Endothelial cell of umbilical vein (primary cell): ENCODE results near the gene CNTFR.

Source experiments
- EZH2 ChIP-seq: IDR thresholded peaks from 2 replicates; pipeline ENCODE4 v1.6.1; 2012; ENCODE audit warnings: borderline replicate concordance, low read depth, mild to moderate bottlenecking, moderate library complexity, low read length, inconsistent platforms; ENCODE audit not compliant: severe bottlenecking
- FOS ChIP-seq: IDR thresholded peaks from 2 replicates; pipeline ENCODE4 v1.6.1; 2011; ENCODE audit warnings: mild to moderate bottlenecking, low read length, moderate library complexity, borderline replicate concordance; ENCODE audit not compliant: insufficient read depth
- POLR2A ChIP-seq: IDR thresholded peaks from 2 replicates; pipeline ENCODE4 v1.6.1; 2012; ENCODE audit warnings: low read depth, mild to moderate bottlenecking, control low read depth, low read length
- POLR2AphosphoS5 ChIP-seq: IDR thresholded peaks from 2 replicates; pipeline ENCODE4 v1.6.1; 2012; ENCODE audit warnings: low read depth, mild to moderate bottlenecking, control low read depth, low read length, moderate library complexity; ENCODE audit not compliant: insufficient read depth
- TF ChIP-seq, protein P1 (sequence below), 2 donors: IDR thresholded peaks; 1 replicate in 1 of 2; 2 replicates in 1 of 2; pipeline ENCODE4 v1.5.1; 2011; ENCODE audit warnings: low read length in 2 of 2, mild to moderate bottlenecking in 2 of 2, moderate library complexity in 2 of 2, control low read depth in 1 of 2, inconsistent platforms in 1 of 2, low read depth in 1 of 2; ENCODE audit not compliant: insufficient read depth in 1 of 2; ENCODE audit errors: extremely low read depth in 1 of 2
- TF ChIP-seq, protein P2 (sequence below): IDR thresholded peaks from 2 replicates; pipeline ENCODE4 v1.6.1; 2011; ENCODE audit not compliant: insufficient read depth, insufficient read length

- TF ChIP-seq, protein P1, sequence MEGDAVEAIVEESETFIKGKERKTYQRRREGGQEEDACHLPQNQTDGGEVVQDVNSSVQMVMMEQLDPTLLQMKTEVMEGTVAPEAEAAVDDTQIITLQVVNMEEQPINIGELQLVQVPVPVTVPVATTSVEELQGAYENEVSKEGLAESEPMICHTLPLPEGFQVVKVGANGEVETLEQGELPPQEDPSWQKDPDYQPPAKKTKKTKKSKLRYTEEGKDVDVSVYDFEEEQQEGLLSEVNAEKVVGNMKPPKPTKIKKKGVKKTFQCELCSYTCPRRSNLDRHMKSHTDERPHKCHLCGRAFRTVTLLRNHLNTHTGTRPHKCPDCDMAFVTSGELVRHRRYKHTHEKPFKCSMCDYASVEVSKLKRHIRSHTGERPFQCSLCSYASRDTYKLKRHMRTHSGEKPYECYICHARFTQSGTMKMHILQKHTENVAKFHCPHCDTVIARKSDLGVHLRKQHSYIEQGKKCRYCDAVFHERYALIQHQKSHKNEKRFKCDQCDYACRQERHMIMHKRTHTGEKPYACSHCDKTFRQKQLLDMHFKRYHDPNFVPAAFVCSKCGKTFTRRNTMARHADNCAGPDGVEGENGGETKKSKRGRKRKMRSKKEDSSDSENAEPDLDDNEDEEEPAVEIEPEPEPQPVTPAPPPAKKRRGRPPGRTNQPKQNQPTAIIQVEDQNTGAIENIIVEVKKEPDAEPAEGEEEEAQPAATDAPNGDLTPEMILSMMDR (IDR thresholded peaks at IDR 0.05; ENCODE audit: extremely low read depth in 1 of 2, insufficient read depth in 1 of 2, low read depth in 1 of 2, low read length in 2 of 2) = no peak
- TF ChIP-seq POLR2AphosphoS5 (no peak), EZH2 (no peak), POLR2A (no peak), FOS (no peak)
- TF ChIP-seq, protein P2, sequence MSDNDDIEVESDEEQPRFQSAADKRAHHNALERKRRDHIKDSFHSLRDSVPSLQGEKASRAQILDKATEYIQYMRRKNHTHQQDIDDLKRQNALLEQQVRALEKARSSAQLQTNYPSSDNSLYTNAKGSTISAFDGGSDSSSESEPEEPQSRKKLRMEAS = no peak
Measured at GRCh38 chr9:34518896-34519295, 70.6 kb downstream of the CNTFR start.
